Stimulated activated naive CD8-positive, alpha-beta T cell treated with anti-CD3 and anti-CD28 coated beads, Interleukin-15, amount 100 ng/mL, for 72 hours (primary cell): ENCODE results near the gene GALNT10.
A peak's percentile ranks its signal among the peaks of the same experiment; 100 is the strongest.

ENCODE experiments used
- ATAC-seq: fragments of 150-1000 bp; cut with Tn5 transposase; 2 replicates; pipeline ENCODE4 v1.10.0; 2021; ENCODE audit warnings: mild to moderate bottlenecking, moderate library complexity
- DNase-seq, 2 donors: peaks; one replicate each; pipeline ENCODE4 v3.0.0; 2021 to 2022
- H3K27ac Mint-ChIP-seq, 2 donors: one replicate each; pipeline ENCODE4 v1.8.0; 2022; ENCODE audit warnings: mild to moderate bottlenecking in 2 of 2, mixed read lengths in 2 of 2, moderate library complexity in 2 of 2
- H3K27me3 Mint-ChIP-seq: one replicate; pipeline ENCODE4 v1.8.0; 2022; ENCODE audit warnings: mixed read lengths
- H3K4me1 Mint-ChIP-seq: one replicate; pipeline ENCODE4 v1.8.0; 2022; ENCODE audit warnings: mild to moderate bottlenecking, mixed read lengths
- H3K4me3 Mint-ChIP-seq, 2 donors: one replicate each; pipeline ENCODE4 v1.8.0; 2022; ENCODE audit warnings: mild to moderate bottlenecking in 2 of 2, mixed read lengths in 2 of 2, moderate library complexity in 1 of 2
- H3K9me3 Mint-ChIP-seq, 2 donors: one replicate each; pipeline ENCODE4 v1.8.0; 2022; ENCODE audit warnings: mixed read lengths in 2 of 2

Gene GALNT10

DNA sequence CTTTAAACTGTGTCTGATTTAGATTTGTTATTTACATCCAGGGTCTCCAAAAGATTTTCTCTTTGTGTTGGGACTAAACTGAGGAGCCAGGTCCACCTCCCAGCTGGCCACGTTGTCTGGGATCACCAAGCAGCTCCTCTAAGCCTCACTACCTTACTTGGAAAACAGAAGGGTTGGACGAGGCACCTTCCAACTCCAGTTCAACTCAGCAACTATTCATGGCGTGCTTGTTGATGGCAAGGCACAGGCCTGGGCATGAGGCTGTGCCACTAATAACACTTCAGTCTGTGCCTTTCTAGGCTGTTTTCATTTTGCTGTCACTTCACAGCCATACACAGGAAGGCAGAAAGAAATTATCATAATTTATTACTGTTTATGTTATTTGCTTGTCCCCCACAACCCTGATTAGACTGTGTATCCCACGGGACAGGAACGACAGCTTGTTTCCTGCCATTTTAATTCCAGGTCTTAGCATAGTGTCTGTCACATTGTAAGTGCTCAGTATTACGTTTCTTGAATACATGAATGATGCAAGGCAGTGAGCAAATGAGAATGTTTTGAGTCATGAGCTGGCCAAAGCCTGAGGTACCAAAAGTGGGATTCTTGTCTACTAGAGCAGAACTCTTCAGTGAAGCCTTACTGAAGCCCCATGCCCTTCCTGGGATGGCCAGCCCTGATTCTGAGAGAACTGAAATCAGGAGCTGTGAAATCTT lies 125.8 kb downstream of the GALNT10 start:
- no peaks in the 10 kb centered on the region for H3K27me3 Mint-ChIP-seq
- ATAC-seq (no peak), DNase-seq (no peak)
- H3K27ac Mint-ChIP-seq, result no peak overlapping the region
- peaks cover 41% of the 10 kb centered on the region for H3K4me1 Mint-ChIP-seq
- no peak overlapping the region for H3K4me3 Mint-ChIP-seq
- H3K9me3 Mint-ChIP-seq, result no peaks in the 10 kb centered on the region

DNA sequence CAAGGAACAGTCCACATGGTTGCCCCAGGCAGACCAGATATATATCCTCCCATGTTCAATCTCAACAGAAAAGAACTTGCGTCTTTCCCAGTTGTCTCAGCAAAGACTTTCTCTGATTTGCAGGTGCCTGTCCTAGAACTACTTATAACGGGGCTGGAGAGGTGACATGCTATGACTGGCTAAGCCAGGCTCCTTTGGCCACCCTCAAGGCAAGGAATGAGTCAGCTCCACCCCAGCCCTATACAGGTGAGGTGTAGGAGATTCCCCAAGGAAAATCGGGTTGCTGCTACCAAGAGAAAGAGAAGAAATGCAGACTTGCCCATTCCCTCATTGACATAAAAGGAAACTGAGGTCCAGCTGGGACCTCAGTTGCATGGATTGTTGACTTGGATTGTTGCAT lies 127.4 kb downstream of the GALNT10 start:
- Mint-ChIP-seq H3K9me3 (no peaks in the 10 kb centered on the region), H3K27ac (no peak overlapping the region), H3K4me3 (no peak overlapping the region), H3K4me1 (peaks cover 31% of the 10 kb centered on the region), H3K27me3 (no peaks in the 10 kb centered on the region)
- DNase-seq (no peak), ATAC-seq (no peak)

DNA sequence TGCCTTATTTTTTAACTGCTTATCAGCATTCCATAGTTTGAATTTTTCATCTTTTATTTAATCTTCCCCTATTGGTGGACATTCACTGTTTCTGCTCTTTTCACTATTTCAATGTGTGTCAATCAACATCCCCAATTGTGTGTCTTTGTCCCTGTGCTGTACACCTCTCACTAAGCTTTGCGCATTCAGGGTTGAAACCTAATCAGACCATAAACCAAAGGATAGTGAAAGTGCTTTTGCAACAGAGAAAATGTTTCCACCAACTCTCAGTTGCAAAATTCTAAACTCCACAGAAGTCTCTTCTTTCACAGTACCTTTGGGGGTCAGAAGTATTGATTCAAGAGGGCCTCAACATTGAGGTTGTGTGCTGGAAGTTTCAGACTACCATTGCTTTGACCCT lies 128.2 kb downstream of the GALNT10 start:
- DNase-seq, result no peak

DNA sequence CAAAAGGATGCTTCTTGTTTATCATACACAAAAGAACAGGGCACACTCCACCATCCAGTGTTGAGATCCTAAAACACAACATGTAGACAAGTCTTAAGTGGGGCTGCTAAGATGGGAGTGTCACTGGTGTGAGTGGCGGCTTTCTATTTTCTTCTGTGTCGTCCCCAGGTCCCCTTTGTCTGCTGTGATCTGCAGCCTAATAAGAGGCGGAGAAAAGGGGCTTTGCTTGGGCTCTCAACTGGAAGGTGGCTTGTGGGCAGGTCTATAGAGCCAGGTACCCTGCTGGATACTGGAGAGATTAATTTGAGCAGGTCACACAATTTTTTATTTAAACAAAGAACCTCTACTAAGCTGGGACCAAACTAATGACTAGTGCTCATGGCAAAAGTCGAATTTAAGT lies 129.2 kb downstream of the GALNT10 start:
- Mint-ChIP-seq H3K4me3 (no peak overlapping the region), H3K4me1 (peaks cover 25% of the 10 kb centered on the region), H3K27me3 (no peaks in the 10 kb centered on the region), H3K9me3 (no peaks in the 10 kb centered on the region), H3K27ac (peak overlapping the region in 1 of 2 donors; percentile 52)
- ATAC-seq (no peak), DNase-seq (no peak)

More for the DNA sequence above, 128.2 kb downstream of the GALNT10 start:
- no peak overlapping the region for H3K27ac Mint-ChIP-seq
- no peaks in the 10 kb centered on the region for H3K9me3 Mint-ChIP-seq
- peaks cover 26% of the 10 kb centered on the region for H3K4me1 Mint-ChIP-seq
- ATAC-seq, result no peak
- H3K4me3 Mint-ChIP-seq, result no peak overlapping the region
- H3K27me3 Mint-ChIP-seq, result no peaks in the 10 kb centered on the region

DNA sequence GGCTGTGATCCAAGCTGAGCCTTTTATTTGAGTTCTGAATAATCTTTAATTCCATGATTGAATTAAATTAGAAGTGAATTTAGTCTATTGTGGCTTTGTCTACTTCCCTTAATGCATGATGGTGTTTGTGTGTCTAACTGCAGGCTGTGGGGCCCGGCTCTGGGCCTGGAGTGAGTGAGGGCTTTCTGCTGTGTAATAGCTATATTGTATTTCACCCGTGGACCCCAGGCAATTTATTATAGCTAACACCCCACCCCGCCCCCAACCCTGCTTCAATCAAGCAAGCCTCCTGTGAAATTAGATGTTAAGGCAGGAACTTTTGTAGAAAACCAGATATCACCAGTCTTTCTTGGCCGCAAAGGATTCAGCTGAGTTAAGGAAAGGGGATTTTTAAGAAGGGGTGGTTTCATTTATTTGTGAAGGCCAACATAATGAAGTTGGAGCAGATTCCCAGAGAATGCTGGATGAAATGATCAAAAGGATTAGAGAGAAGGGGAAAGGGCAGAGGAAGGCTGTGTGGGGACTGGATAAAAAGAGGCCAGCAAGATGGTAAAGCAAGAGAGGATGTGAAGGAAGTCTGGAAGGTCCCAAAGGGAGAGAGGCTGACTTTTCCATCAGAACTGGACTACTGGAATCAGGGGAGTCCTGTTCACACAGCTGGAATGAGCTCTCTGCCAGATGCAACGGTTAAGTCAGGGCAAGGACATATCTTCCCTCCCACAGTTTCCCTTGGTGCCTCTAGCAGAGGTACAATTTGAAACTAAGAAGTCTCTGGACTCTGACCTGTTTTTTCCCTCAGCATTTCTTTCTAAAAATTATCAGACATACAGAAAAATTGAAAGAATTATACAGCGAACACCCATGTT lies 129.9 kb downstream of the GALNT10 start:
- no peak for ATAC-seq
- no peaks in the 10 kb centered on the region for H3K9me3 Mint-ChIP-seq
- no peak for DNase-seq
- H3K27me3 Mint-ChIP-seq, result no peaks in the 10 kb centered on the region
- H3K4me3 Mint-ChIP-seq, result no peak overlapping the region
- peaks cover 25% of the 10 kb centered on the region for H3K4me1 Mint-ChIP-seq
- H3K27ac Mint-ChIP-seq, result peak overlapping the region in 1 of 2 donors; percentile 51

DNA sequence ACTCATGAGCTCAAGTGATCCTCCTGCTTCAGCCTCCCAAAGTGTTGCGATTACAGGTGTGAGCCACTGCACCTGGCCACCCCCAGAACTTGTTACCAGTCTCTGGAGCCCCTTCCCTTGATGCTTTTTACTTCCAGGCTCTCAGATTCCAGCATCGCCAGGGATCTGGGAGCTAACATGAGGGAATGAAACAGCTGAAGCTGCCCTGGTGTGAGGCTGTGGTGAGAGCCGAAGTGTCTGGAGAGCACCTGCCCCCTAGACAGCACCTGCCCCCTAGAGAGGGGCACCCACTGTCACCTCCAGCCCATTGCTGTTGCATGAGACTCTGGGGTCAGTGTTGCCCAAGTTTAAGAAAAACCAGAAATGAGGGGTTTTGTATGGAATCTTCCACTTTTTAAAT lies 131.0 kb downstream of the GALNT10 start:
- Mint-ChIP-seq H3K4me3 (no peak overlapping the region), H3K9me3 (no peaks in the 10 kb centered on the region), H3K27me3 (no peaks in the 10 kb centered on the region), H3K4me1 (peaks cover 25% of the 10 kb centered on the region), H3K27ac (no peak overlapping the region)
- no peak for ATAC-seq
- no peak for DNase-seq

GRCh38 chr5:154324033-154324432 lies 133.5 kb downstream of the GALNT10 start:
- no peak overlapping the region for H3K27ac Mint-ChIP-seq
- H3K4me1 Mint-ChIP-seq, result peaks cover 14% of the 10 kb centered on the region
- no peak overlapping the region for H3K4me3 Mint-ChIP-seq
- H3K9me3 Mint-ChIP-seq, result no peaks in the 10 kb centered on the region
- DNase-seq (no peak), ATAC-seq (no peak)
- no peaks in the 10 kb centered on the region for H3K27me3 Mint-ChIP-seq

DNA sequence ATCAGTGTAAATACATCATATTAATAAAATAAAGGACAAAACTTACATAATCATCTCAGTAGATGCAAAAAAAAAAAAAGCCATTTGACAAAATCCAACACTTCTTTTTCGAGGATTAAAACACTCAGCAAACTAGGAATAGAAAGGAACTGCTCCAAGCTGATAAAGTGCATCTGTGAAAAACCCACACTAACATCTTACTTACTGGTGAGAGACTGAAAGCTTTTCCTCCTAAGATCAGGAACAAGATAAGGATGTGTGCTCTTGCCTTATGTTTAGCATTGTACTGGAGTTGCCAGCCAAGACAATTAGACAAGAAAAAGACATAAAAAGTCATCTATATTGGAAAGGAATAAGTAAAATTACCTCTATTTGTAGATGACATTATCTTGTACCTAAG lies 135.0 kb downstream of the GALNT10 start:
- no peak for ATAC-seq
- DNase-seq, result no peak
- Mint-ChIP-seq H3K4me3 (no peak overlapping the region), H3K27me3 (no peaks in the 10 kb centered on the region), H3K27ac (no peak overlapping the region), H3K4me1 (peaks cover 3% of the 10 kb centered on the region), H3K9me3 (no peaks in the 10 kb centered on the region)

DNA sequence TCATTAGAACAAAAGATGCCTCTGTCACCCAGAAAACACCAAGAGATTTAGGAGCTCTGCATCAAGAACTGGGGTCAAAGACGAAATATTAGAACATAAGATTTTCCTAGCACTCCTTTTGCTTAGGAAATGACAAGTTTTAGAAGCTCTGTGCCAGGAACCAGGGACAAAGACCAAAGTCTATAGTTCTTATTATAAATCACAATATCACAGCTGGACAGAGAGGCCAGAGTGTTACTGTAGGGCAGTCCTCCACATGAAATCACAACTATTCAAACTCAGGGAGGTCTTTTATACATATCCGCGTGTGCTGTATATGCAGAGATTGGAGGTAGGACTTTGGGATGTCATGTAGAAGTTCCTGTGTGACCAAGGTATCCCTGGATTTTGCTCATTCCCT lies 138.5 kb downstream of the GALNT10 start:
- Mint-ChIP-seq H3K4me3 (no peak overlapping the region), H3K27me3 (no peaks in the 10 kb centered on the region), H3K9me3 (no peaks in the 10 kb centered on the region), H3K27ac (no peak overlapping the region), H3K4me1 (no peaks in the 10 kb centered on the region)
- DNase-seq (no peak), ATAC-seq (no peak)

DNA sequence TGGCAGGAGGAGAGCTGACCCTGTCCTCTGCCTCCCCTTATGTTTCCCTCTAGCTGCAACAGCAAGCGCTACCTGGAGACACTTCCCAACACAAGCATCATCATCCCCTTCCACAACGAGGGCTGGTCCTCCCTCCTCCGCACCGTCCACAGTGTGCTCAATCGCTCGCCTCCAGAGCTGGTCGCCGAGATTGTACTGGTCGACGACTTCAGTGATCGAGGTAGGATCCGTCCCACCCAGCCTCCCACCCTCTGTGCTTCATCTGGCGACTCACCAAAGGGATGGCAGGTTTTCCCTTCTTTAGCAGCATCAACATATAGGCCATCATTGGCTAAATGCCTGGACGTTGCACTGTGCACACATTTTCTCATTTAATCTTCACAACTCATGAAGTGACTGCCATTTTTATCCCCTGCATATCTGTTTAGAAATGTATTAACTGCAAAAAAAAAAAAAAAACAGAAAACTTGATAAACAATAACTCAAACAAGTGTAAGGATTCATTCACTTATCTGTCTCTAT lies 139.0 kb downstream of the GALNT10 start:
- Mint-ChIP-seq H3K9me3 (no peaks in the 10 kb centered on the region), H3K27me3 (no peaks in the 10 kb centered on the region), H3K4me1 (no peaks in the 10 kb centered on the region), H3K27ac (no peak overlapping the region), H3K4me3 (no peak overlapping the region)
- DNase-seq (no peak), ATAC-seq (no peak)

DNA sequence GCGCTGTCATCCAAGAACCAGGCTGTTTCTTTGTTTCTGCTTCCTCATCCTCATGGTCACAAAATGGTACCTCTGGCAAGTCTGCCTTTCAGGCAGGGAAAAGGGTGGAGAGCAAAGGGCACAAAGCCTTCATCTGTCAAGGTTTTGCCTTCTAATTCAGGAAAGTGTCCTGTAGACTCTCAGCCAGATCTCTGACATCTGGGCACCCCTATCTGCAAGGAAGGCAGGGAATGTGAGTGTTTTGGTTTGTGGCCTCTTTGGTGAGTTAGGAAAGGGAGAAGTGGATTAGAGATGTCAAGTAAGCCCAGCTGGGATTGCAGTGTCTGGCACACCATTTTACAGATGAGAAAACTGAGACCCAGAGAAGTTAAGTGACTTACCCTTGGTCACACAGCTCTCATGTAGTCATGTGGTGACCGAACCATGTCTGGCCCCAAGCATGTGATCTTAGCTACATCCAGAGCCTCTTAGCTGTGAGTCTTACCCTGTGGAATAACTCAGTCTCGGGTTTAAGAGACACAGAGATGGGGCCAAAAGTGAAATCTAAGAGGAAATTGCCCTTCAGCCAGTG lies 139.6 kb downstream of the GALNT10 start:
- Mint-ChIP-seq H3K9me3 (no peaks in the 10 kb centered on the region), H3K4me3 (no peak overlapping the region), H3K27ac (no peak overlapping the region), H3K27me3 (no peaks in the 10 kb centered on the region), H3K4me1 (no peaks in the 10 kb centered on the region)
- DNase-seq, result no peak
- ATAC-seq, result no peak

DNA sequence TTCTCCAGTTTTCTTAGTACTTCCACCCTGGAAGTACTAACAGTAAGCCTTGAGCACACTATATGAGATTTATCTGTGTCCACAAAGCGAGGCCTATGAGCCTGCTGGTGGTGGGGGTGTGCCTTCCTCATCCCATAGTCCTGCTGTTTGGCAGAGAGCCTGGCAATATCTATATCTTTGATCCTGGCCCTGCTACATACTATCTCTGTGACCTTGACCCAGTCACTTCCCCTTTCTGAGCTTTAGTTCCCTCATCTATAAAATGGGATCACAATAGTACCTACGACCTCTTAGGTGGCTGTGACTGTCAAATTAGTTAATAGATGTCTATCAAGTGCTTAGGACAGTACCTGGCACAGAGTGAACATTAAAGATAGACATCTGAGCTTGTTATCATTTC lies 140.7 kb downstream of the GALNT10 start:
- H3K27ac Mint-ChIP-seq, result no peak overlapping the region
- H3K9me3 Mint-ChIP-seq, result no peaks in the 10 kb centered on the region
- no peaks in the 10 kb centered on the region for H3K27me3 Mint-ChIP-seq
- H3K4me3 Mint-ChIP-seq, result no peak overlapping the region
- DNase-seq, result no peak
- ATAC-seq, result no peak
- H3K4me1 Mint-ChIP-seq, result no peaks in the 10 kb centered on the region

DNA sequence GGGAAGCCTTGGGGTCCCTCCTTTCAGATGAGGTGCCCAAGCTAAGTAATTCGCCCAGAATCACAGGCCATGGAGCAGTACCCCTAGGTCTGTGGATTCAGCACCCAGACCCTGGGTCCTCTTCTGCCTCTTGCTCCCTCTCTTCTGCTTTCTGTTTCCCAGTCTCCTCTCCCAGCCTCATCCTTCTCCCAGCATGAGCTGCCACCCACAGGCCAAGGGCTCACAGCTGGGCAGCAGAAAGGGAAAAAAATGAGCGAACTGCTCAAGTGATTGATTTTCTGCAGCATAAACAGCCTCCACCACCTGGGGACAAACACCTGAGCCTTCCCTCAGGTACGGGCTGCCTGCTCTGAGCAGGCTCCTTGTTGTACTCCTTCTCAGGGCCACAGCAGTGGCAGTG lies 141.4 kb downstream of the GALNT10 start:
- no peaks in the 10 kb centered on the region for H3K9me3 Mint-ChIP-seq
- H3K4me3 Mint-ChIP-seq, result no peak overlapping the region
- H3K27ac Mint-ChIP-seq, result no peak overlapping the region
- DNase-seq (no peak), ATAC-seq (no peak)
- H3K27me3 Mint-ChIP-seq, result no peaks in the 10 kb centered on the region
- H3K4me1 Mint-ChIP-seq, result no peaks in the 10 kb centered on the region

DNA sequence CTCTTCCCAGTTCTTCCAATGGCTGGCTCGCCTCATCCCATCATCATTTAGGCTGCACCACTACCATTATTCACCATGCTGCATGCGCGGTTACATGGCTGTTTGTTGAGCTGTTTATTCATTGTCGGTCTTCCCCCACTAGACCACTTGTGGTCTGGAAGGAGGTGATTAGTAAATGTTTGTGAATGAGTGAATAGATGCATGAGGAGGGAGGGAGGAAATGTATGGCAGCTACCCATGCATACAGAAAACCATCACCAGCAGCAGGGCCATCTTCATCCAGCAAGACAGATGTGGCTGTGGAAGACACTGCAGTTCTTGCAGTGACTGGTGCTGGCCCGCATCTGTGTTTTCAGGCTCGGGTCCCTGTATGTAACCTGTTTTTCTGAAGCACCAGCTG lies 141.9 kb downstream of the GALNT10 start:
- H3K27me3 Mint-ChIP-seq, result no peaks in the 10 kb centered on the region
- no peak overlapping the region for H3K4me3 Mint-ChIP-seq
- no peak overlapping the region for H3K27ac Mint-ChIP-seq
- H3K4me1 Mint-ChIP-seq, result no peaks in the 10 kb centered on the region
- no peaks in the 10 kb centered on the region for H3K9me3 Mint-ChIP-seq
- no peak for DNase-seq
- no peak for ATAC-seq

DNA sequence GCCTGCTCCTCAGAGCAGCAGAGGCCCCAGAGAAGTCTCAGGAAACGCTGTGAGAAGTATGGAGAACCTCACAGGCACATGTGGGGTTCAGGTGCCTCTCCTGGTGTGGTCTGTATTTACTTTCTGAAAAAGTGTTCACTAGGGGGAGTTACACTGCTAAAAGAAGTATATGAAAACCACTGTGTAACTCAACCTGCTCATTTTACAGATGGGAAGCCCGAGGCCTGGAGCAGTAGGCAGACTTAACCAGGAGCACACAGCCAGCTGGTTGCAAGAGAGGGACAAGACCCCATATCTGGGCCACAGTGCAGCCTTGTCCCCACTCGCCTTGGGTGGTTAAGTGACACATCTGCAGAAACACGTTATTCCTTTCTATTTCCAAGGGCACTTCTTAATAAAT lies 142.5 kb downstream of the GALNT10 start:
- Mint-ChIP-seq H3K4me1 (no peaks in the 10 kb centered on the region), H3K9me3 (no peaks in the 10 kb centered on the region), H3K27ac (no peak overlapping the region), H3K27me3 (no peaks in the 10 kb centered on the region), H3K4me3 (no peak overlapping the region)
- DNase-seq (no peak), ATAC-seq (no peak)
